Lower leg skin (tissue), 4 donors: ENCODE measurements around the gene VAV3. TPM values are rescaled to one million over a fixed set of nuclear protein-coding genes. Genes with fewer than 3 reads are reported as not detected.

Experiments used
- DNase-seq, 2 donors: peaks; one replicate each; pipeline ENCODE4 v3.0.0-alpha.2; 2019; ENCODE audit warnings: low spot score in 2 of 2
- H3K4me3 ChIP-seq: fragments of 200-600 bp; sonication (generic); 2 replicates; pipeline ENCODE4 v1.5.1; 2017; ENCODE audit warnings: mild to moderate bottlenecking, low read depth; ENCODE audit not compliant: poor library complexity, severe bottlenecking
- POLR2A ChIP-seq, 2 donors: fragments of 450-650 bp; IDR thresholded peaks; one replicate each; pipeline ENCODE4 v1.6.1; 2016 to 2017; ENCODE audit warnings: antibody characterized with exemption in 2 of 2, mild to moderate bottlenecking in 1 of 2, moderate library complexity in 1 of 2
- WGBS, 2 donors: methylation state at CpG; one replicate each; pipeline ENCODE4 v1.1.5; 2018; 5-methylcytosine and 5-hydroxymethylcytosine counted together
- intact Hi-C: fragments of 100-400 bp; cut with DNase I; formaldehyde crosslinking; loops from one replicate; pipeline ENCODE4 v1.15.0; 2023; ENCODE audit warnings: low total_unique reads
- total RNA-seq, 4 donors: library from RNA; depleted of rRNA; stranded (reverse); fragments of >200 nt; gene quantifications; one replicate each; pipeline ENCODE4 v1.1.0, GENCODE V29; 2016
- TF ChIP-seq, protein P1 (sequence below), 3 donors: fragments of 450-650 bp; IDR thresholded peaks; one replicate each; pipeline ENCODE4 v1.5.1; 2016; ENCODE audit warnings: antibody characterized with exemption in 3 of 3, mild to moderate bottlenecking in 3 of 3, moderate library complexity in 2 of 3

VAV3 gene
- total RNA-seq, 4 donors from 2014 or later, result 102 to 200 (median 147) TPM

DNA sequence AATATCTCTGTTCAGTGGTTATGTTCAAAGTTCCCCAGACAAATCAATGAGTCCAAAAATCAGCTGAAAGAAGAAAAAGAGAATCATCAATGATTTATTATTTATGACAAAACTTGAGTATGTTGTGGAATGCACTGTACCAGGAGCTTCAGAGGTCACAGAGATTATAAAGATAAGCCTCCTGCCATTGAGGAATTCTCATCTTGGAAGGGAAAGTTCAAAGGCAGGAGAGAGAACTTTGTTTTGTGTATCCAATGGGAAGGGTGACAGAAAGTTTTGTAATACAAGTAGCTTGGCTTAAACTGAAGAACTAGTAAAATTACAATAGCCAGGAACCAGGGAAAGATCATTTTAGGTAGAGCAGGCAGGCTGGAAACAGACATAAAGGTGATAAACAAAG is 367.7 kb downstream of the VAV3 start:
- intact Hi-C loops, result no loop called here
- TF ChIP-seq, protein P1, sequence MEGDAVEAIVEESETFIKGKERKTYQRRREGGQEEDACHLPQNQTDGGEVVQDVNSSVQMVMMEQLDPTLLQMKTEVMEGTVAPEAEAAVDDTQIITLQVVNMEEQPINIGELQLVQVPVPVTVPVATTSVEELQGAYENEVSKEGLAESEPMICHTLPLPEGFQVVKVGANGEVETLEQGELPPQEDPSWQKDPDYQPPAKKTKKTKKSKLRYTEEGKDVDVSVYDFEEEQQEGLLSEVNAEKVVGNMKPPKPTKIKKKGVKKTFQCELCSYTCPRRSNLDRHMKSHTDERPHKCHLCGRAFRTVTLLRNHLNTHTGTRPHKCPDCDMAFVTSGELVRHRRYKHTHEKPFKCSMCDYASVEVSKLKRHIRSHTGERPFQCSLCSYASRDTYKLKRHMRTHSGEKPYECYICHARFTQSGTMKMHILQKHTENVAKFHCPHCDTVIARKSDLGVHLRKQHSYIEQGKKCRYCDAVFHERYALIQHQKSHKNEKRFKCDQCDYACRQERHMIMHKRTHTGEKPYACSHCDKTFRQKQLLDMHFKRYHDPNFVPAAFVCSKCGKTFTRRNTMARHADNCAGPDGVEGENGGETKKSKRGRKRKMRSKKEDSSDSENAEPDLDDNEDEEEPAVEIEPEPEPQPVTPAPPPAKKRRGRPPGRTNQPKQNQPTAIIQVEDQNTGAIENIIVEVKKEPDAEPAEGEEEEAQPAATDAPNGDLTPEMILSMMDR (IDR thresholded peaks at IDR 0.05), result no peak
- no peak for DNase-seq
- no peak overlapping the region for H3K4me3 ChIP-seq

GRCh38 chr1:107594536-107594935 is 370.4 kb downstream of the VAV3 start:
- TF ChIP-seq POLR2A (IDR thresholded peaks at IDR 0.05), result no peak
- TF ChIP-seq, protein P1 (IDR thresholded peaks at IDR 0.05), result no peak
- H3K4me3 ChIP-seq, result no peak overlapping the region
- intact Hi-C loops, result no loop called here
- DNase-seq, result no peak
- 88 to 91% methylated on average over 1 of the region's 1 CpG for WGBS, 2 donors

- TF ChIP-seq, protein P1 (IDR thresholded peaks at IDR 0.05), result no peak
- no peak for TF ChIP-seq POLR2A (IDR thresholded peaks at IDR 0.05)
- DNase-seq, result no peak
- H3K4me3 ChIP-seq, result no peak overlapping the region
- intact Hi-C loops, result no loop called here
- WGBS, 2 donors, result 49 to 61% methylated on average over 2 of the region's 2 CpGs
Measured at GRCh38 chr1:107593501-107594209, 371.3 kb downstream of the VAV3 start.

DNA sequence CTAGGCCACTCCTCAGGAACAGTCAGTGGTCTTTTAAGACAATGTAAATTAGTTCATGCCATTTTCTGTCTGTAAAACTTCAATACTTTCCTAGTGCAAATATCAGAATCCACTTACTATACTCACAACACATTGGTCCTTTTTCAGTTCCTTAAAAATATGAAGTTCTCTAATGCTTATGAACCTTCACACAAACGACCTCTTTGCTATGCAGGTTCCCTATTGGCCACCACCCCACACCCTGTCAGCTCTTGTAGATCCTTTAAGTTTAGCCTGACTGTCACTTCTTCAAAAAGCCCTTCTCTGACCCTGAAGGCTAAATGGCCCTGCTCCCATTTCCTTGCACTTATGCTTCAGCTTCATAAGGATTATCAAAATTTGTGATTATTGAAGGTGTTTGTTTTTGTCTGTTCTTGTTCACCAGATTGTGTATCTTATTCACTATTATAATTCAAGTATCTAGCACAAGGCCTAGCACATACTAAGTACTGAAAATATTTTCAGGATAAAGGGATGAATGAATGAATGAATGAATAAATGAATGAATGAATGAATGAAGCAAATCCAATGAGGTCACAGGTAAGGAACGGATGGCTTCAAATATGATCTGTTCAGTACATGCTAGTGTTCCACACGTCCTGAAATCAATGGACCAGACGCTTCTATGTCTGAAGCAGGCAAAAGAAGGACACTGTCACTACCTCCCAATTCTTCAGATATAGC is 373.9 kb downstream of the VAV3 start:
- no peak overlapping the region for H3K4me3 ChIP-seq
- intact Hi-C loops, result no loop called here
- 84% methylated on average over 4 of the region's 4 CpGs for WGBS, 2 donors
- no peak for DNase-seq
- no peak for TF ChIP-seq POLR2A (IDR thresholded peaks at IDR 0.05)

- H3K4me3 ChIP-seq, result no peak overlapping the region
- TF ChIP-seq POLR2A (IDR thresholded peaks at IDR 0.05), result no peak
- TF ChIP-seq, protein P1 (IDR thresholded peaks at IDR 0.05), result no peak
- DNase-seq, result no peak
- intact Hi-C loops, result no loop called here
Measured at GRCh38 chr1:107590087-107590486, 374.9 kb downstream of the VAV3 start.

DNA sequence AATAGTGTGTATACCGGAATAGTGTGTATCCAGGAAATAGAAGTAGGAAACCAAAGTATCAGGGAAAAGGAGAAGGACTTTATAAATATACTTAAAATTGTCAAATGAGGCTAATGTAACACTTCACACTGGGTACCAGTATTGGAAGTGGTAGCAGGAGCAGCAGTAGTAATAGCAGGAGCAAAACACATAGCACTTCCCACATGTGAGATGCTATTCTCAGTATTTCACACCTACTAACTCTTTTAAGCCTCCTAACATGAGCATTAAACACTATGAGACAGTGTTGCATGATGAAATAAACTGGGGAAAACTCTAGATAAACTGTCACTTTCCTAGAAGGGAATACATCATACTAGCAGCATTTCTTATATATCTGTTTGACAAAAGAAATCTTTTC is 376.7 kb downstream of the VAV3 start:
- WGBS, 2 donors, result 90 to 94% methylated on average over 1 of the region's 1 CpG
- intact Hi-C loops, result no loop called here
- no peak overlapping the region for H3K4me3 ChIP-seq
- DNase-seq, result no peak
- TF ChIP-seq, protein P1 (IDR thresholded peaks at IDR 0.05), result no peak
- no peak for TF ChIP-seq POLR2A (IDR thresholded peaks at IDR 0.05)
